GM12891 (cell line): ENCODE measurements around the gene MZT1.

ENCODE experiments used
- DNase-seq: peaks from one replicate; pipeline ENCODE4 v3.0.0; 2011; ENCODE audit warnings: low spot score; ENCODE audit not compliant: insufficient read length
- FAIRE-seq: peaks from 2 replicates; lab custom pipeline; 2011; peaks lifted over from hg19 to GRCh38; lab: Jason Lieb, UNC
- PAX5 ChIP-seq: IDR thresholded peaks from 2 replicates; pipeline ENCODE4 v1.6.1; 2011; ENCODE audit warnings: low read length, moderate library complexity, mild to moderate bottlenecking; ENCODE audit not compliant: insufficient read depth, severe bottlenecking
- POLR2A ChIP-seq: IDR thresholded peaks from 2 replicates; pipeline ENCODE4 v1.6.1; 2011; ENCODE audit warnings: low read depth, low read length, control low read depth
- POLR2AphosphoS5 ChIP-seq: IDR thresholded peaks from 2 replicates; pipeline ENCODE4 v1.6.1; 2011; ENCODE audit warnings: low read depth, low read length, control low read depth
- POU2F2 ChIP-seq: IDR thresholded peaks from 2 replicates; pipeline ENCODE4 v1.6.1; 2011; ENCODE audit warnings: low read depth, mild to moderate bottlenecking, control low read depth, low read length, moderate library complexity
- SPI1 ChIP-seq: IDR thresholded peaks from 2 replicates; pipeline ENCODE4 v1.6.1; 2011; ENCODE audit warnings: low read depth, low read length, control low read depth
- TAF1 ChIP-seq: IDR thresholded peaks from 2 replicates; pipeline ENCODE4 v1.6.1; 2011; ENCODE audit warnings: low read depth, low read length, control low read depth

The MZT1 gene

DNA sequence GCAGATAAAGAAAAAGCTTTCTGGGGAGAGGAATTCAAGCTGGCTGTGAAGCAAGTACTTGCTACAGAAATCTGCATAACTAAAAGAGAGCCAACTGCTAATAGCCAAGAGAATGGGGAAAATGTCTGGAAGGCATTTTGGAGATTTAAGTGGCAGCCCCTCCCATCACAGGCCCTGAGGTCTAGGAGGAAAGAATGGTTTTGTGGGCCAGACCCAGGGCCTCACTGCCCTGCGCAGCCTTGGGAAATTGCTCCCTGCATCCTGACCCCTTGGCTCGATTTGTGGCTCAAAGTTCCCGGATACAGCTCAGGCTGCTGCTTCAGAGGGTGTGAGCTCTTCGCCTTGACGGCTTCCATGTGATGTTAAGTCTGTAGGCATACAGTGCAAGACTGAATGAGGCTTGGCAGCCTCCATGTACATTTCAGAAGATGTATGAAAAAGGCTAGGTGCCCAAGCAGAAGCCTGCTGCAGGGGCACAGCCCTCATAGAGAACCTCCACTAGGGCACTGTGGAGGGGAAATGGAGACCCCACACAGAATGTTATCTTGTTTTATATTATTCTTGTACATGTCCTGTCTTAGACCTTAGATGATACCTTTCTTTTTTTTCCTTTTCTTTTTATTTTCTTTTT lies 34.4 kb downstream of the MZT1 start:
- FAIRE-seq (no peak), DNase-seq (no peak)
- TF ChIP-seq POLR2AphosphoS5 (no peak), PAX5 (no peak), SPI1 (no peak), POU2F2 (no peak), POLR2A (no peak), TAF1 (no peak)

DNA sequence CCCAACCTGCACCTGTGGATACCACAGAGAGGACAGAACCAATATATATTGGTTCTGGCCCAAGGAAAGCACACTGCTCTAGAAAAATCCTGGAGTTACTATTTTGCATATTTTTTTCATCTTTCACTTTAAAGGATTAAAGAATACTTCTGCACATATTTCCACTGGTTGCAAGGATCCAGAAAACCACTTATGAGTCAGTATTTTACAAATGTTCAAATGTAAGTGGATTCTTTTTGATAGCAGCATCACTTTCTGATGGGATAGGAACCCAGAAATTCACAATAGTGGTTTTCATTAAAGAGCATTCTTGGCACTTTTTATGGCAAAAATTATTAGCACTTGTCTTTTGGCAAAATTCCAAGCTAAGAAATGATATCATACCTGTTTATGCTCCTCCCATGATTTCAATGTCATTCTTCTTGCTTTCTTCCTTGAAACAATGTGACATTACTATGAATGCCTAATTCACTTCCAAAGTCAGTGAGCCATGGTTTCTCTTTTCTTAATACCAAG lies 38.2 kb downstream of the MZT1 start:
- DNase-seq (no peak), FAIRE-seq (no peak)
- TF ChIP-seq TAF1: no peak
- no peak for TF ChIP-seq SPI1
- no peak for TF ChIP-seq POLR2A
- TF ChIP-seq POU2F2: no peak
- no peak for TF ChIP-seq POLR2AphosphoS5
- TF ChIP-seq PAX5: no peak

- no peak for FAIRE-seq
- TF ChIP-seq SPI1: no peak
- TF ChIP-seq POLR2A: no peak
- TF ChIP-seq POLR2AphosphoS5: no peak
- TF ChIP-seq POU2F2: no peak
- no peak for TF ChIP-seq TAF1
- TF ChIP-seq PAX5: no peak
- no peak for DNase-seq
Observed at GRCh38 chr13:72686766-72687165, 40.7 kb downstream of the MZT1 start.

- no peak for DNase-seq
- no peak for FAIRE-seq
- no peak for TF ChIP-seq POU2F2
- TF ChIP-seq POLR2A: no peak
- no peak for TF ChIP-seq SPI1
- no peak for TF ChIP-seq TAF1
- TF ChIP-seq PAX5: no peak
- TF ChIP-seq POLR2AphosphoS5: no peak
Observed at GRCh38 chr13:72680353-72680752, 47.1 kb downstream of the MZT1 start.

DNA sequence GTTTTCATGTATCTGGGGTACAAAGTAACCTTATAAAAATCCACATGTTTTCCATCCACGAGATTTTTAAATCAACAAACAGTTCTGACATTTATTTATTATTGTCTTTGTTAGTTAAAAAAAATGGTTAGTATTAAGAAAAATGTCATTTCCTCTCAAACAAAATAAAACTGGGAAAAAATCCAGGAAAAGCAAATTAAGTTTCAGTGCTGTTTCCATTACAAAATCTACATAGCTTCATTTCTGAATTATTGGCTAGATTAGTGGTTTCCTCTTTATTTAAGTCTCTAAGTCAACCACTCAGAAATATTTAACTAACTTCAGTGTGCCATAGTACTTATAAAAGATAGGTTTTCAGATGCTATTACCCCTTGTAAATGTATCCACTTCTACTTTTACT lies 49.1 kb downstream of the MZT1 start:
- DNase-seq: no peak
- TF ChIP-seq POLR2A: no peak
- TF ChIP-seq POLR2AphosphoS5: no peak
- TF ChIP-seq PAX5: no peak
- no peak for TF ChIP-seq SPI1
- TF ChIP-seq POU2F2: no peak
- TF ChIP-seq TAF1: no peak

DNA sequence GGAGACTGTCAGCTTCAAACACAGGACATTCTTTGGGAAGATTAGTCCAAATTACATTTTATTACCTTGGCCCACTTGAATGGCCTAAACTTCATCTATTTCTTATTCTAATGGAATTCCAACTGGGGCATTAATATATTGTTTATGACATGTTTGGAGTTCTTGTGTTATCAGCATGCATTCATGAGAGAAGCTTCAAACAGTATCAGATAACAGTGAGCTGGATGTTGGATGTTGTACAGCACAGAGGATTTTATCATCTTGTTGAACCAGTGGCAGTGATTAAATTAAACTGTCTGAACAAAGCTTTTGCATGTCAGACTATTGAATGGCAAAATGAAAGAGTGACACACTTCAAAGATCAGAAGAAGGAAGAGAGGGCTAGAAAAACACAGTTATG lies 50.0 kb downstream of the MZT1 start:
- DNase-seq (no peak), FAIRE-seq (no peak)
- no peak for TF ChIP-seq TAF1
- no peak for TF ChIP-seq POU2F2
- TF ChIP-seq POLR2A: no peak
- TF ChIP-seq POLR2AphosphoS5: no peak
- no peak for TF ChIP-seq PAX5
- TF ChIP-seq SPI1: no peak

More for the DNA sequence above, 49.1 kb downstream of the MZT1 start:
- no peak for FAIRE-seq

DNA sequence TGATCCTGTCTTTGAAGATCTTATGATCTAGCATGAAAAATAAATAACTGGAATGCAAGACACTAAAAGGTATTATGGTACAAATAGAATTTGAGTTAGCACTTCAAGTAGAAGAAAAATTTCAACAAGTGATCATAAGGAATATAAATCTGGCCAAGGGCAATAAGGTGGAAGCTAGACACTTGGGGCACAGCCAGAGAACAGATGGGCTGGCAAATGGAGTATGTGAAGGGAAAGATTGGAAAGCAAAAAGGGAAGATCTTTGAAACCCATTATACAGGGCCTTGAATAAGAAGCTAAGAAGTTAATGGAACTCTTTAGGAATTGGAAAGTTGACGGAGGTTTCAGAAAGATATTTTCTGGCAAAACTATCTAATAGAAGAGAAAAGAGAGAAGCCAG lies 61.0 kb downstream of the MZT1 start:
- no peak for FAIRE-seq
- DNase-seq: no peak
- TF ChIP-seq SPI1: no peak
- TF ChIP-seq PAX5: no peak
- no peak for TF ChIP-seq POU2F2
- no peak for TF ChIP-seq POLR2A
- TF ChIP-seq TAF1: no peak
- TF ChIP-seq POLR2AphosphoS5: no peak

DNA sequence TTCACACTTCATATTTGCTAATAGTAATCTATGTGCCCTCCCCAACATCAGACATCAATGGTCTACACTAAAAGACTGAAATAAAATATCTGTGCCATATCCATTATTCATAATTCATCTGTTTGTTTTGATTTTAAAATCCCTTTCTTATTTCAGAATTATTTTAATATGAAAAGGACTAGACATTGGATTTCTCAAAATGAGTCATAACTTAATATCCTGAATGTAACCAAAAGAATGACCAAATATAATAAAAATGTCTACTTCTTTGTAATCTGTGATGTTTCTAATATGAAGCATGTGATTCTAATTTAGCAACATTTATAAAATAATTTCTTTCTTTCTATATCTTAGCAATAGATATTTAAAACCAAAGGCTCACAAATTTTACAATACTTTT lies 64.9 kb downstream of the MZT1 start:
- TF ChIP-seq POLR2AphosphoS5 (no peak), POLR2A (no peak), POU2F2 (no peak), SPI1 (no peak), PAX5 (no peak), TAF1 (no peak)
- FAIRE-seq (no peak), DNase-seq (no peak)
